Neural crest cell (in vitro differentiated cells): Measurements from ENCODE around the gene MPIG6B. TPM values are rescaled to one million over a fixed set of nuclear protein-coding genes. Genes with fewer than 3 reads are reported as not detected.

Experiments
- DNase-seq: peaks from one replicate; pipeline ENCODE4 v3.0.0; 2021; ENCODE audit warnings: low read depth, mixed read lengths, low spot score
- H3K27ac Mint-ChIP-seq: one replicate; pipeline ENCODE4 v1.8.0; 2021; ENCODE audit warnings: mild to moderate bottlenecking, mixed read lengths; ENCODE audit not compliant: unreplicated experiment
- H3K27me3 Mint-ChIP-seq: 2 replicates; pipeline ENCODE4 v1.8.0; 2021; ENCODE audit warnings: low read depth, mild to moderate bottlenecking, mixed read lengths
- H3K36me3 Mint-ChIP-seq: 2 replicates; pipeline ENCODE4 v1.8.0; 2021; ENCODE audit warnings: low read depth, mild to moderate bottlenecking, mixed read lengths
- H3K4me1 Mint-ChIP-seq: 2 replicates; pipeline ENCODE4 v1.8.0; 2021; ENCODE audit warnings: mixed read lengths
- H3K4me3 Mint-ChIP-seq: one replicate; pipeline ENCODE4 v1.8.0; 2021; ENCODE audit warnings: mild to moderate bottlenecking, mixed read lengths
- H3K9me3 Mint-ChIP-seq: 2 replicates; pipeline ENCODE4 v1.8.0; 2021; ENCODE audit warnings: mixed read lengths
- microRNA-seq: library from miRNA; unstranded; fragments of <30 nt; microRNA quantifications from one replicate; pipeline ENCODE4, GENCODE V29; 2020
- total RNA-seq: library from RNA; stranded (reverse); gene quantifications from 2 replicates; pipeline ENCODE4 v1.2.1, GENCODE V29; 2021
- TF ChIP-seq, protein P1 (sequence below): fragments of 200-600 bp; sonication (generic); conservative IDR thresholded peaks from 2 replicates; pipeline ENCODE4 v1.5.0; 2021; ENCODE audit warnings: antibody characterized with exemption, mild to moderate bottlenecking

Gene MPIG6B
- total RNA-seq, 1 donor from 2014 or later: not detected

DNA sequence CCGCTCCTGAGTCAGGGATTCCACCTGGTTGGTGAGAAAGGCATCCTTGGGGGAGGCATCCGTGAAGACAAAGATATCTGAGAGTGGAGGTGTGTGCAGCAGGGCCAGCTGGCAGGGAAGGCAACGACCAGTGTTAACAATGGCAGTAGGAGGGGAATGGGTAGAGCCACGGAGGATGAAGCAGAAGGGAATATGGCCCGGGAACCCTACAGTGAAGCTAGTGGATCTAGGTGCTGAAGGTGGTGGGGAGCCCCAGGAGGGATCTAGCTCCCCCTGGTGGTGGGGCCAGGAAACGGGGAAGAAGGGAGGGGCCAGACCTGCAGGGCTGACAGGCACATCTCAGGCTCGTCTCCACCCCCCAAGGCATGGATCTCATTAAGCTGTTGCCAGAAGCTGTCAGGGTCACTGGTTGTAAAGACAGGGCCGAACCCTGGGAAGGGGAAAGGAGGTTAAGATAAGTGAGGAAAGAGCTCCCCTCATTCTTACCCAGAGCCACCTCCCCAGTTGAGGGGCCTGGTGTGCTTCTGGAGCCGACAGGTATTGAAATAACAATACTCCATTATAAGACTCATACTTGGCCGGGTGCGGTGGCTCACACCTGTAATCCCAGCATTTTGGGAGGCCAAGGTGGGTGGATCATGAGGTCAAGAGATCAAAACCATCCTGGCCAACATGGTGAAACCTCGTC is 46.7 kb downstream of the MPIG6B start:
- TF ChIP-seq, protein P1, sequence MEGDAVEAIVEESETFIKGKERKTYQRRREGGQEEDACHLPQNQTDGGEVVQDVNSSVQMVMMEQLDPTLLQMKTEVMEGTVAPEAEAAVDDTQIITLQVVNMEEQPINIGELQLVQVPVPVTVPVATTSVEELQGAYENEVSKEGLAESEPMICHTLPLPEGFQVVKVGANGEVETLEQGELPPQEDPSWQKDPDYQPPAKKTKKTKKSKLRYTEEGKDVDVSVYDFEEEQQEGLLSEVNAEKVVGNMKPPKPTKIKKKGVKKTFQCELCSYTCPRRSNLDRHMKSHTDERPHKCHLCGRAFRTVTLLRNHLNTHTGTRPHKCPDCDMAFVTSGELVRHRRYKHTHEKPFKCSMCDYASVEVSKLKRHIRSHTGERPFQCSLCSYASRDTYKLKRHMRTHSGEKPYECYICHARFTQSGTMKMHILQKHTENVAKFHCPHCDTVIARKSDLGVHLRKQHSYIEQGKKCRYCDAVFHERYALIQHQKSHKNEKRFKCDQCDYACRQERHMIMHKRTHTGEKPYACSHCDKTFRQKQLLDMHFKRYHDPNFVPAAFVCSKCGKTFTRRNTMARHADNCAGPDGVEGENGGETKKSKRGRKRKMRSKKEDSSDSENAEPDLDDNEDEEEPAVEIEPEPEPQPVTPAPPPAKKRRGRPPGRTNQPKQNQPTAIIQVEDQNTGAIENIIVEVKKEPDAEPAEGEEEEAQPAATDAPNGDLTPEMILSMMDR: peak; percentile 75
- no peaks in the 10 kb centered on the region for H3K36me3 Mint-ChIP-seq
- no peaks in the 10 kb centered on the region for H3K27me3 Mint-ChIP-seq
- H3K9me3 Mint-ChIP-seq: no peaks in the 10 kb centered on the region
- peak; percentile 38 for DNase-seq
- no peak overlapping the region for H3K4me3 Mint-ChIP-seq
- no peak overlapping the region for H3K27ac Mint-ChIP-seq
- peaks cover 9% of the 10 kb centered on the region for H3K4me1 Mint-ChIP-seq

DNA sequence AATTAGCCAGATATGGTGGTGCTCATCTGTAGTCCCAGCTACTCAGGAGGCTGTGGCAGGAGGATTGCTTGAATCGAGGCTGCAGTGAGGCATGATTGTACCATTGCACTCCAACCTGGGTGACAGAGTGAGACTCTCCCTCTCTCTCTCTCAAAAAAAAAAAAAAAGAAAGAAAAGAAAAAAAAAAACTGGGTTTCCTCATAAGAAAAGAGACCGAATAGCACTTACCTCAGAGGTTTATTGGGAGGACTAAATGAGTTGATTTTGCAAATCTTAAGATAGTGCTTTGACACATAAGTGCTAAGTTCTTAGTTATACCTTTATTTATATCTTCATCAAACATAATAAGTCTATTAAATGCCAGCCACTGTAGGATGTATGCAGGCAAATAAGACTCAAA is 47.7 kb downstream of the MPIG6B start:
- Mint-ChIP-seq H3K27ac (no peak overlapping the region), H3K27me3 (no peaks in the 10 kb centered on the region), H3K4me3 (no peak overlapping the region), H3K36me3 (no peaks in the 10 kb centered on the region), H3K4me1 (peaks cover 9% of the 10 kb centered on the region), H3K9me3 (no peaks in the 10 kb centered on the region)
- TF ChIP-seq, protein P1: no peak
- no peak for DNase-seq

GRCh38 chr6:31771992-31772358 is 48.8 kb downstream of the MPIG6B start:
- no peaks in the 10 kb centered on the region for H3K36me3 Mint-ChIP-seq
- TF ChIP-seq, protein P1: no peak

GRCh38 chr6:31775184-31775583 is 52.0 kb downstream of the MPIG6B start:
- no peak for DNase-seq
- Mint-ChIP-seq H3K4me1 (no peaks in the 10 kb centered on the region), H3K27ac (peak overlapping the region; percentile 71), H3K27me3 (no peaks in the 10 kb centered on the region), H3K4me3 (no peak overlapping the region), H3K36me3 (no peaks in the 10 kb centered on the region), H3K9me3 (no peaks in the 10 kb centered on the region)
- TF ChIP-seq, protein P1: no peak

More at GRCh38 chr6:31771992-31772358, 48.8 kb downstream of the MPIG6B start:
- H3K4me3 Mint-ChIP-seq: no peak overlapping the region
- H3K27ac Mint-ChIP-seq: no peak overlapping the region
- peaks cover 4% of the 10 kb centered on the region for H3K4me1 Mint-ChIP-seq
- H3K27me3 Mint-ChIP-seq: no peaks in the 10 kb centered on the region
- H3K9me3 Mint-ChIP-seq: no peaks in the 10 kb centered on the region
- no peak for DNase-seq

DNA sequence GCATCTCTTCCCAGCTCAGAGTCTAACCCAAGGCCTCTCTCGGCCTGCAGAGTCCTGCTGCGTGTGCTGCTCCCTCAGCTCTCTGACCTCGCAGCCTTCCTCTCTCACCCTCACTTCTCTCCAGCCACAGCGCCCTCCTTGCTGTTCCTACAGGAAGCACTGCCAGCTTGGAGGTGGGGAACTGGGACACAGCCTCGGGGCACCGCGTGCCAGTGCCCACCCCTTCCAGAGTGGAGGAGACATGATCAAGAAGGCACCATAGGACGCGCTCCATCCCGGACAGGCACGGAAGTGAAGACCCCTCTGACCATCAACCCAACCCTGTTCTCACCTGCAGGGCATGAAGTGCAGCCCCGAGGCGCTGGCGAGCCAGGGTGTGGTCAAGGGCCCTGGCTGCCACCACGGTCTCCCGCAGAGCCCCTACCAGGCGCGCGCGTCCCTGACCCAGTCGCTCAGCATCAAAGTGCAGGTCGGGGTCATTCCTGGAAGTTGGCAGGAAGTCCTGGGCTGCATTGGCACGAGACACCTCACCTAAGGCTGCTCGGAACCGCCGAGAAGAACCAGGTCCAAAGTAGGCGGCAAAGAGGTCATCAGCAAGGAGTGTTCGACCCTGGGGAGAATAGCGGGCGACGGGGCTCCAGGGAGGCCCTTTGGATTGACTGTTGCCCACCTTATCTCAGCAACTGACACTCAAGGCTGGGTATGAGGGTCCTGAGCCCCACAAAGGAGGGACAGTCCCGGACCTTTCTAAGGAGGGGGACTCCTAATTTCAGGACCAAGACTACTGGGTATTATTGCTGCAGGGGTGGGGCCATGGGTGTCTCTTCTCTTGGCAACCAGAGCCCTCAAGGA is 52.7 kb downstream of the MPIG6B start:
- Mint-ChIP-seq H3K36me3 (no peaks in the 10 kb centered on the region), H3K4me1 (no peaks in the 10 kb centered on the region), H3K27me3 (no peaks in the 10 kb centered on the region), H3K9me3 (no peaks in the 10 kb centered on the region), H3K27ac (peak overlapping the region; percentile 71), H3K4me3 (no peak overlapping the region)
- no peak for DNase-seq
- TF ChIP-seq, protein P1: no peak

Small RNAs within 50 kb of the gene (microRNA-seq; reads per million reads assigned to microRNA genes)
- gene MIR4646: 8.3 reads per million, percentile 13 among the genes with 10 or more reads in this experiment

Other genes starting within 250 kb of the MPIG6B start
- gene MICB, start 225.2 kb upstream of the MPIG6B start, total RNA-seq: 0.61 TPM in 1 of 2 replicates, not detected in the other
- gene MCCD1, start 194.4 kb upstream of the MPIG6B start, total RNA-seq: not detected in 2 replicates
- 836 and 881 TPM in 2 replicates for gene DDX39B, start 181.4 kb upstream of the MPIG6B start, total RNA-seq
- 3.3 and 5.1 TPM in 2 replicates for gene ATP6V1G2, start 176.8 kb upstream of the MPIG6B start, total RNA-seq
- 25.7 and 28.6 TPM in 2 replicates for gene NFKBIL1, start 175.8 kb upstream of the MPIG6B start, total RNA-seq
- 0.26 and 0.36 TPM in 2 replicates for gene LTA, start 151.1 kb upstream of the MPIG6B start, total RNA-seq
- not detected in 2 replicates for gene TNF, start 147.8 kb upstream of the MPIG6B start, total RNA-seq
- not detected in 2 replicates for gene LTB, start 140.9 kb upstream of the MPIG6B start, total RNA-seq
- gene LST1, start 137.1 kb upstream of the MPIG6B start, total RNA-seq: not detected in 2 replicates
- not detected in 2 replicates for gene NCR3, start 130.4 kb upstream of the MPIG6B start, total RNA-seq
- not detected in 2 replicates for gene AIF1, start 108.1 kb upstream of the MPIG6B start, total RNA-seq
- 347 and 356 TPM in 2 replicates for gene PRRC2A, start 102.7 kb upstream of the MPIG6B start, total RNA-seq
- gene BAG6, start 70.7 kb upstream of the MPIG6B start, total RNA-seq: 439 and 459 TPM in 2 replicates
- 3.8 and 4.2 TPM in 2 replicates for gene APOM, start 67.5 kb upstream of the MPIG6B start, total RNA-seq
- 23.5 TPM in 2 replicates for gene C6orf47, start 62.6 kb upstream of the MPIG6B start, total RNA-seq
- gene GPANK1, start 58.4 kb upstream of the MPIG6B start, total RNA-seq: 16.8 and 17.6 TPM in 2 replicates
- gene CSNK2B, start 57.3 kb upstream of the MPIG6B start, total RNA-seq: 185 and 188 TPM in 2 replicates
- gene LY6G5B, start 53.4 kb upstream of the MPIG6B start, total RNA-seq: 24.0 and 24.2 TPM in 2 replicates
- gene LY6G5C, start 42.3 kb upstream of the MPIG6B start, total RNA-seq: 9.1 and 11.0 TPM in 2 replicates
- gene ABHD16A, start 20.0 kb upstream of the MPIG6B start, total RNA-seq: 70.9 and 73.6 TPM in 2 replicates
- gene LY6G6F, start 16.5 kb upstream of the MPIG6B start, total RNA-seq: not detected in 2 replicates
- gene LY6G6D, start 8.0 kb upstream of the MPIG6B start, total RNA-seq: not detected in 2 replicates
- gene LY6G6C, start 1.6 kb upstream of the MPIG6B start, total RNA-seq: 1.2 TPM in 2 replicates
- gene DDAH2, start 5.9 kb downstream of the MPIG6B start, total RNA-seq: 186 and 194 TPM in 2 replicates
- gene CLIC1, start 13.2 kb downstream of the MPIG6B start, total RNA-seq: 305 and 313 TPM in 2 replicates
- 79.5 and 86.2 TPM in 2 replicates for gene MSH5, start 16.6 kb downstream of the MPIG6B start, total RNA-seq
- gene SAPCD1, start 39.3 kb downstream of the MPIG6B start, total RNA-seq: 21.3 and 25.1 TPM in 2 replicates
- 2.0 and 2.7 TPM in 2 replicates for gene VWA7, start 54.0 kb downstream of the MPIG6B start, total RNA-seq
- gene VARS1, start 72.4 kb downstream of the MPIG6B start, total RNA-seq: 162 and 163 TPM in 2 replicates
- gene LSM2, start 83.6 kb downstream of the MPIG6B start, total RNA-seq: 122 and 135 TPM in 2 replicates
- gene HSPA1L, start 91.9 kb downstream of the MPIG6B start, total RNA-seq: 1.5 and 1.8 TPM in 2 replicates
- 70.3 and 72.3 TPM in 2 replicates for gene HSPA1A, start 92.2 kb downstream of the MPIG6B start, total RNA-seq
- gene HSPA1B, start 104.4 kb downstream of the MPIG6B start, total RNA-seq: 78.5 and 82.5 TPM in 2 replicates
- 46.3 and 49.9 TPM in 2 replicates for gene NEU1, start 139.4 kb downstream of the MPIG6B start, total RNA-seq
- gene SLC44A4, start 155.6 kb downstream of the MPIG6B start, total RNA-seq: 0.32 and 0.84 TPM in 2 replicates
- 202 and 205 TPM in 2 replicates for gene EHMT2, start 174.3 kb downstream of the MPIG6B start, total RNA-seq
- gene ZBTB12, start 178.7 kb downstream of the MPIG6B start, total RNA-seq: 60.8 and 61.1 TPM in 2 replicates
- 0.35 and 1.2 TPM in 2 replicates for gene C2, start 204.3 kb downstream of the MPIG6B start, total RNA-seq
- not detected in 2 replicates for gene CFB, start 222.7 kb downstream of the MPIG6B start, total RNA-seq
- gene NELFE, start 235.6 kb downstream of the MPIG6B start, total RNA-seq: 86.1 and 88.4 TPM in 2 replicates
- gene SKIC2, start 235.8 kb downstream of the MPIG6B start, total RNA-seq: 77.9 and 88.7 TPM in 2 replicates
- gene DXO, start 248.8 kb downstream of the MPIG6B start, total RNA-seq: 23.8 and 26.6 TPM in 2 replicates